Natural killer cell (primary cell): ENCODE results near the gene KREMEN1. TPM values are rescaled to one million over a fixed set of nuclear protein-coding genes. Genes with fewer than 3 reads are reported as not detected.

Experiments used
- ATAC-seq, 3 donors: fragments of 150-1000 bp in 2 of 3; fragments of 200-7000 bp in 1 of 3; cut with Tn5 transposase; 1 replicate in 1 of 3; 2 replicates in 2 of 3; pipeline ENCODE4 v1.10.0; 2021; ENCODE audit warnings: mild to moderate bottlenecking in 2 of 3, moderate library complexity in 2 of 3
- DNase-seq, 2 donors: peaks; one replicate each; pipeline versions ENCODE4 v3.0.0 to v3.0.0-alpha.2; 2013 to 2021; ENCODE audit warnings: mixed read lengths in 1 of 2
- H3K27ac ChIP-seq: one replicate; pipeline ENCODE4 v1.5.1; 2013; ENCODE audit warnings: mild to moderate bottlenecking, low read length
- H3K27me3 ChIP-seq: one replicate; pipeline ENCODE4 v1.6.1; 2013; ENCODE audit warnings: low read length; ENCODE audit not compliant: control insufficient read depth, insufficient read depth
- H3K36me3 ChIP-seq: one replicate; pipeline ENCODE4 v1.6.1; 2013; ENCODE audit warnings: low read length; ENCODE audit not compliant: control insufficient read depth, insufficient read depth
- H3K4me1 ChIP-seq: one replicate; pipeline ENCODE4 v1.6.1; 2013; ENCODE audit warnings: low read length; ENCODE audit not compliant: control insufficient read depth, insufficient read depth
- H3K4me3 ChIP-seq: one replicate; pipeline ENCODE4 v1.5.1; 2013; ENCODE audit warnings: low read length
- H3K9me3 ChIP-seq: one replicate; pipeline ENCODE4 v1.6.1; 2013; ENCODE audit warnings: low read length; ENCODE audit not compliant: control insufficient read depth, insufficient read depth
- H3K27ac Mint-ChIP-seq, 2 donors: one replicate each; pipeline ENCODE4 v1.8.0; 2022; ENCODE audit warnings: mild to moderate bottlenecking in 2 of 2, mixed read lengths in 2 of 2, moderate library complexity in 1 of 2
- H3K27me3 Mint-ChIP-seq, 2 donors: one replicate each; pipeline ENCODE4 v1.8.0; 2022; ENCODE audit warnings: low read depth in 2 of 2, mixed read lengths in 2 of 2
- H3K36me3 Mint-ChIP-seq: one replicate; pipeline ENCODE4 v1.8.0; 2022; ENCODE audit warnings: mixed read lengths
- H3K4me1 Mint-ChIP-seq, 2 donors: one replicate each; pipeline ENCODE4 v1.8.0; 2022; ENCODE audit warnings: mixed read lengths in 2 of 2
- H3K4me3 Mint-ChIP-seq: one replicate; pipeline ENCODE4 v1.8.0; 2022; ENCODE audit warnings: mild to moderate bottlenecking, moderate library complexity, mixed read lengths
- H3K9me3 Mint-ChIP-seq, 2 donors: one replicate each; pipeline ENCODE4 v1.8.0; 2022; ENCODE audit warnings: mixed read lengths in 2 of 2
- CTCF ChIP-seq: fragments of 200-600 bp; IDR thresholded peaks from one replicate; pipeline ENCODE4 v1.8.0; 2022; ENCODE audit warnings: antibody characterized with exemption
- WGBS: methylation state at CpG from one replicate; pipeline ENCODE4 v1.1.7; 2013; ENCODE audit warnings: missing lambda C conversion rate; ENCODE audit not compliant: insufficient coverage; 5-methylcytosine and 5-hydroxymethylcytosine counted together
- intact Hi-C: fragments of 100-400 bp; cut with micrococcal nuclease; formaldehyde crosslinking; loops from one replicate; pipeline ENCODE4 v1.14.2; 2022
- total RNA-seq, 4 donors: library from RNA; stranded (reverse); fragments of 120-200 nt in 1 of 4; gene quantifications; one replicate each; pipeline versions ENCODE4 v1.2.3 to v1.2.4, GENCODE V29; 2013 to 2022

The KREMEN1 gene
- total RNA-seq, 3 donors from 2014 or later (not counting 1 experiment from before 2014, with no cell fraction given) = 0.23 TPM; not detected in 2

- ATAC-seq (no peak), DNase-seq (no peak)
- Histone ChIP-seq H3K27me3 (no peaks in the 10 kb centered on the region), H3K4me3 (no peak overlapping the region), H3K36me3 (no peaks in the 10 kb centered on the region), H3K4me1 (no peaks in the 10 kb centered on the region), H3K27ac (no peak overlapping the region), H3K9me3 (no peaks in the 10 kb centered on the region)
- Mint-ChIP-seq H3K4me1 (no peaks in the 10 kb centered on the region), H3K4me3 (no peak overlapping the region), H3K9me3 (no peaks in the 10 kb centered on the region), H3K27me3 (peaks cover 12 to 26% of the 10 kb centered on the region in 2 donors), H3K36me3 (no peaks in the 10 kb centered on the region), H3K27ac (no peak overlapping the region)
- intact Hi-C loops = no loop called here
- WGBS = 90% methylated on average over 8 of the region's 13 CpGs
- no peak for TF ChIP-seq CTCF
Measured at GRCh38 chr22:29096736-29097669, 24.2 kb downstream of the KREMEN1 start.

- Mint-ChIP-seq H3K9me3 (no peaks in the 10 kb centered on the region), H3K4me1 (no peaks in the 10 kb centered on the region), H3K27me3 (peaks cover 11 to 26% of the 10 kb centered on the region in 2 donors), H3K36me3 (no peaks in the 10 kb centered on the region), H3K4me3 (no peak overlapping the region), H3K27ac (no peak overlapping the region)
- Histone ChIP-seq H3K4me1 (no peaks in the 10 kb centered on the region), H3K36me3 (no peaks in the 10 kb centered on the region), H3K27me3 (no peaks in the 10 kb centered on the region), H3K4me3 (no peak overlapping the region), H3K9me3 (no peaks in the 10 kb centered on the region), H3K27ac (no peak overlapping the region)
- no peak for ATAC-seq
- intact Hi-C loops = no loop called here
- TF ChIP-seq CTCF = no peak
- no peak for DNase-seq
- 100% methylated on average over 2 of the region's 2 CpGs for WGBS
Measured at GRCh38 chr22:29098296-29098695, 25.5 kb downstream of the KREMEN1 start.

- Mint-ChIP-seq H3K4me3 (no peak overlapping the region), H3K36me3 (no peaks in the 10 kb centered on the region), H3K4me1 (no peaks in the 10 kb centered on the region), H3K27ac (no peak overlapping the region), H3K27me3 (peaks cover 2 to 6% of the 10 kb centered on the region in 2 donors), H3K9me3 (no peaks in the 10 kb centered on the region)
- no peak for TF ChIP-seq CTCF
- no peaks in the 10 kb centered on the region for H3K4me1 ChIP-seq
- ATAC-seq (no peak), DNase-seq (no peak)
- H3K27me3 ChIP-seq = no peaks in the 10 kb centered on the region
- H3K9me3 ChIP-seq = no peaks in the 10 kb centered on the region
- WGBS = 96% methylated on average over 2 of the region's 2 CpGs
- no peak overlapping the region for H3K4me3 ChIP-seq
- intact Hi-C loops = no loop called here
- H3K36me3 ChIP-seq = no peaks in the 10 kb centered on the region
- H3K27ac ChIP-seq = no peak overlapping the region
Measured at GRCh38 chr22:29102300-29102699, 29.5 kb downstream of the KREMEN1 start.
